HL-60 (cell line): ENCODE measurements around the gene VSTM2B.

ENCODE experiments used
- DNase-seq, 2 experiments: peaks; one replicate each; pipeline ENCODE4 v3.0.0-alpha.2; 2010 to 2020; ENCODE audit warnings: low read depth in 1 of 2, low spot score in 1 of 2
- H3K27ac ChIP-seq: fragments of 250-450 bp; sonication (Bioruptor Pico); replicated peaks from 2 replicates; pipeline ENCODE4 v1.5.1; 2020; ENCODE audit warnings: mild to moderate bottlenecking, moderate library complexity
- H3K27me3 ChIP-seq: fragments of 250-450 bp; sonication (Bioruptor Pico); 2 replicates; pipeline ENCODE4 v1.5.1; 2021; ENCODE audit warnings: mild to moderate bottlenecking, moderate library complexity; ENCODE audit not compliant: insufficient read depth, poor library complexity, severe bottlenecking
- H3K4me3 ChIP-seq: replicated peaks from 2 replicates; pipeline ENCODE4 v1.5.1; 2011; ENCODE audit warnings: mild to moderate bottlenecking, control low read depth, low read length; ENCODE audit not compliant: insufficient read depth
- CTCF ChIP-seq: IDR thresholded peaks from one replicate; pipeline ENCODE4 v1.5.1; 2011; ENCODE audit warnings: low read length, control low read depth, inconsistent platforms; ENCODE audit not compliant: insufficient read depth
- GABPA ChIP-seq: IDR thresholded peaks from 2 replicates; pipeline ENCODE4 v1.6.1; 2012; ENCODE audit warnings: low read depth
- POLR2AphosphoS5 ChIP-seq: IDR thresholded peaks from 2 replicates; pipeline ENCODE4 v1.6.1; 2012; ENCODE audit warnings: low read depth
- REST ChIP-seq: IDR thresholded peaks from 2 replicates; pipeline ENCODE4 v1.6.1; 2012; ENCODE audit warnings: low read depth; ENCODE audit not compliant: insufficient replicate concordance
- SPI1 ChIP-seq: IDR thresholded peaks from 2 replicates; pipeline ENCODE4 v1.6.1; 2012; ENCODE audit warnings: low read depth, mild to moderate bottlenecking, borderline replicate concordance

The VSTM2B gene

DNA sequence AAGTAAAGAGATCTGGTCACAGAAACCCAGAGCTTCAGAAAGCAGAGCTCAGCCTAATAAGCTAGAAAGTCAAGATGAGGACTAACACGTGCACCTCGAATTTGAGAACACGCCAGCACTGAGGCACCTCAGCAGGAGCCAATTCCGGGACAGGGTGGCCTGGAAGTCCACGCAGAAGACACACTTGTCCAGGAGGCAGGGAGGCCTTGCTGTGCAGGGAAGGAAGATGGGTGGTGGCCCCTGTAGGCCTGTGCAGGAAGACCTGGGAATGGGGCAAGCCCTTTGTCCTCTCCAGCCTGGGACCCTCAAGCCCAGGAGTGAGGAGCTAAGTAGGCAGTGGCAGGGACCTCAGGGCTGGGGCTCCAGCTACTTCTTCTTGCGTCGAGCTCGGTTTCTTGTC is 16.3 kb upstream of the VSTM2B start:
- TF ChIP-seq CTCF (no peak), REST (no peak), SPI1 (no peak), GABPA (no peak), POLR2AphosphoS5 (no peak)
- no peak overlapping the region for H3K4me3 ChIP-seq
- DNase-seq, result no peak
- H3K27ac ChIP-seq, result no peak overlapping the region
- no peaks in the 10 kb centered on the region for H3K27me3 ChIP-seq

GRCh38 chr19:29510701-29511265 is 15.0 kb upstream of the VSTM2B start:
- DNase-seq, result no peak
- Histone ChIP-seq H3K27me3 (no peaks in the 10 kb centered on the region), H3K4me3 (no peak overlapping the region), H3K27ac (no peak overlapping the region)
- TF ChIP-seq POLR2AphosphoS5 (no peak), GABPA (no peak)

DNA sequence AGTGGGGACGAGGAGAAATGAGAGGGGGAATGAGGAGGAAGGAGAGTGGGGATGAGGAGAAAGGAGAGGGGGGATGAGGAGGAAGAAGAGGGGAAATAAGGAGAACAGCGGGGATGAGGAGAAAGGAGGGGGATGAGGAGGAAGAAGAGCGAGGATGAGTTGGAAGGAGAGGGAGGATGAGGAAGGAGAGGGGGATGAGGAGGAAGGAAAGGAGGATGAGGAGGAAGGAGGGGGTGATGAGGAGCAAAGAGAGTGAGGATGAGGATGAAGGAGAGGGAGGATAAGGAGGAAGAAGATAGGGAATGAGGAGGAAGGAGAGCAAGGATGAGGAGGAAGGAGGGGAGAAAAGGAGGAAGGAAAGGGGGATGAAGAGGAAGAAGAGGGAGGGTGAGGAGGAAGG is 14.0 kb upstream of the VSTM2B start:
- H3K4me3 ChIP-seq, result no peak overlapping the region
- no peaks in the 10 kb centered on the region for H3K27me3 ChIP-seq
- TF ChIP-seq CTCF (no peak), GABPA (no peak), REST (no peak), SPI1 (no peak), POLR2AphosphoS5 (no peak)
- DNase-seq, result no peak
- no peak overlapping the region for H3K27ac ChIP-seq

DNA sequence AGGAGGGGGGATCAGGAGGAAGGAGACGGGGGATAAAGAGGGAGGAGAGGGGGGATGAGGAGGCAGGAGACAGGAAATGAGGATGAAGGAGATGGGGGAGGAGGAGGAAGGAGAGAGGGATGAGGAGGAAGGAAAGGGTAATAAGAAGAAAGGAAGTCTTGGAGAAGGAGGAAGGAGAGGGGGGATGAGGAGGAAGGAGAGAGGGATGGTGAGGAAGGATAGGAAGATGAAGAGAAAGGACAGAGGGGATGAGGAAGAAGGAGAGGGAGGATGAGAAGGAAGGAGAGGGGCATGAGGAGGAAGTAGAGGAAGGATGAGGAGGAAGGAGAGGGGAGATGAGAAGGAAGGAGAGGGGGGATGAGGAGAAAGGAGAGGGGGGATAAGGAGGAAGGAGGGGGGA is 13.0 kb upstream of the VSTM2B start:
- Histone ChIP-seq H3K4me3 (no peak overlapping the region), H3K27ac (no peak overlapping the region), H3K27me3 (no peaks in the 10 kb centered on the region)
- no peak for DNase-seq
- TF ChIP-seq REST, result no peak
- no peak for TF ChIP-seq POLR2AphosphoS5
- TF ChIP-seq CTCF, result no peak
- no peak for TF ChIP-seq SPI1
- no peak for TF ChIP-seq GABPA
